HAP-1 (cell line): ENCODE measurements around the gene LRRC7.

Source experiments
- DNase-seq, 2 experiments: peaks; one replicate each; pipeline ENCODE4 v3.0.0-alpha.2; 2016 to 2020; ENCODE audit warnings: low spot score in 2 of 2
- H3K27me3 ChIP-seq: fragments of 250-450 bp; sonication (Bioruptor Pico); 2 replicates; pipeline ENCODE4 v1.5.1; 2020; ENCODE audit warnings: low read depth, mild to moderate bottlenecking, moderate library complexity
- H3K36me3 ChIP-seq: fragments of 250-450 bp; sonication (Bioruptor Pico); replicated peaks from 2 replicates; pipeline ENCODE4 v1.5.1; 2020; ENCODE audit warnings: mild to moderate bottlenecking
- H3K4me1 ChIP-seq: fragments of 250-450 bp; sonication (Bioruptor Pico); 2 replicates; pipeline ENCODE4 v1.5.1; 2020; ENCODE audit warnings: mild to moderate bottlenecking
- H3K4me3 ChIP-seq: fragments of 250-450 bp; sonication (Bioruptor Pico); 2 replicates; pipeline ENCODE4 v1.5.1; 2020; ENCODE audit warnings: mild to moderate bottlenecking, moderate library complexity
- H3K9me3 ChIP-seq: fragments of 250-450 bp; sonication (Bioruptor Pico); 2 replicates; pipeline ENCODE4 v1.5.1; 2020; ENCODE audit warnings: mild to moderate bottlenecking, moderate library complexity
- in situ Hi-C: fragments of 300-500 bp; cut with MboI; formaldehyde crosslinking; loops from 3 replicates; pipeline ENCODE4 v1.14.3; 2020; ENCODE audit warnings: low sequenced_read_pairs, inconsistent platforms, mixed read lengths

The LRRC7 gene

GRCh38 chr1:70134148-70134547, 566.4 kb downstream of the LRRC7 start:
- Histone ChIP-seq H3K27me3 (no peaks in the 10 kb centered on the region), H3K4me3 (no peak overlapping the region), H3K4me1 (peaks cover 5% of the 10 kb centered on the region; the same call in 1 of the 2 replicates), H3K36me3 (no peaks in the 10 kb centered on the region), H3K9me3 (no peaks in the 10 kb centered on the region)
- DNase-seq: no peak
- in situ Hi-C loops: loop anchor here (25.0 kb wide), 1 partner anchor 353 kb away; no protein-coding TSS in a partner anchor

- no peak overlapping the region for H3K4me3 ChIP-seq
- in situ Hi-C loops: loop anchor here (25.0 kb wide), 1 partner anchor 347 kb away; no protein-coding TSS in a partner anchor
- no peaks in the 10 kb centered on the region for H3K9me3 ChIP-seq
- H3K4me1 ChIP-seq: peaks cover 13% of the 10 kb centered on the region; the same call in 1 of the 2 replicates
- H3K36me3 ChIP-seq: 0 out of 2 replicates have a peak, but pooled peaks cover 4% of the 10 kb centered on the region
- no peaks in the 10 kb centered on the region for H3K27me3 ChIP-seq
- no peak for DNase-seq
Observed at GRCh38 chr1:70140343-70140742, 572.6 kb downstream of the LRRC7 start.

GRCh38 chr1:70140894-70141293, 573.2 kb downstream of the LRRC7 start:
- Histone ChIP-seq H3K27me3 (no peaks in the 10 kb centered on the region), H3K9me3 (no peaks in the 10 kb centered on the region), H3K36me3 (0 out of 2 replicates have a peak, but pooled peaks cover 7% of the 10 kb centered on the region), H3K4me1 (peaks cover 13% of the 10 kb centered on the region; the same call in 1 of the 2 replicates), H3K4me3 (no peak overlapping the region)
- in situ Hi-C loops: loop anchor here (25.0 kb wide), 1 partner anchor 346 kb away; no protein-coding TSS in a partner anchor
- DNase-seq: no peak

DNA sequence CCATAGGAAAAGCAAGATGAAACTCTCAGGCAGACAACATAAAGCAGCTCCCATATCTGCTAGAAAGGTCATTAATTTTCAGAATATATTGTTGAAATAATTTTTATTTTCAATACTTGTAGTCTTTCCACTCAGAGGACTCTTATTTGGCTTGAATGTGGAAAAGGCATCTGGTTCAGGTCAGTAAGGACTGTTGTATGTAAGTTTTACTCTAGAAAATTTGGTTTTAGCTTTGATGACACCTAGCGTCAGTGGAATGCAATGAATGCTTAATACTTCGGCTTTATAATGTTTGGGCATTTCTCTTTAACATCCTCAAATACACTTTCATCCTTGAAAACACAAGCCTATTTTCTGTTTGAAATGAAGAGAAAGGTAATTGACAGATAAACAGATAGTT, 574.4 kb downstream of the LRRC7 start:
- DNase-seq: no peak
- Histone ChIP-seq H3K4me3 (no peak overlapping the region), H3K4me1 (peaks cover 13% of the 10 kb centered on the region; the same call in 1 of the 2 replicates), H3K9me3 (no peaks in the 10 kb centered on the region), H3K36me3 (peaks cover 10% of the 10 kb centered on the region; the same call in 1 of the 2 replicates), H3K27me3 (no peaks in the 10 kb centered on the region)
- in situ Hi-C loops: loop anchor here (25.0 kb wide), 1 partner anchor 345 kb away; no protein-coding TSS in a partner anchor

GRCh38 chr1:70143048-70143659, 575.4 kb downstream of the LRRC7 start:
- H3K4me1 ChIP-seq: peaks cover 13% of the 10 kb centered on the region; the same call in 1 of the 2 replicates
- peaks cover 16% of the 10 kb centered on the region for H3K36me3 ChIP-seq
- H3K27me3 ChIP-seq: no peaks in the 10 kb centered on the region
- no peaks in the 10 kb centered on the region for H3K9me3 ChIP-seq
- DNase-seq: peak in 1 of 2 experiments; percentile 63
- no peak overlapping the region for H3K4me3 ChIP-seq
- in situ Hi-C loops: loop anchor here (25.0 kb wide), 1 partner anchor 344 kb away; no protein-coding TSS in a partner anchor

GRCh38 chr1:70146488-70146887, 578.8 kb downstream of the LRRC7 start:
- Histone ChIP-seq H3K9me3 (no peaks in the 10 kb centered on the region), H3K27me3 (no peaks in the 10 kb centered on the region), H3K36me3 (peaks cover 24% of the 10 kb centered on the region), H3K4me3 (no peak overlapping the region), H3K4me1 (peaks cover 13% of the 10 kb centered on the region; the same call in 1 of the 2 replicates)
- in situ Hi-C loops: loop anchor here (25.0 kb wide), 1 partner anchor 341 kb away; no protein-coding TSS in a partner anchor
- DNase-seq: no peak

- Histone ChIP-seq H3K4me3 (no peak overlapping the region), H3K9me3 (no peaks in the 10 kb centered on the region), H3K4me1 (no peaks in the 10 kb centered on the region), H3K27me3 (no peaks in the 10 kb centered on the region), H3K36me3 (peaks cover 24% of the 10 kb centered on the region)
- in situ Hi-C loops: no loop called here
- DNase-seq: no peak
Observed at GRCh38 chr1:70150444-70150843, 582.7 kb downstream of the LRRC7 start.

DNA sequence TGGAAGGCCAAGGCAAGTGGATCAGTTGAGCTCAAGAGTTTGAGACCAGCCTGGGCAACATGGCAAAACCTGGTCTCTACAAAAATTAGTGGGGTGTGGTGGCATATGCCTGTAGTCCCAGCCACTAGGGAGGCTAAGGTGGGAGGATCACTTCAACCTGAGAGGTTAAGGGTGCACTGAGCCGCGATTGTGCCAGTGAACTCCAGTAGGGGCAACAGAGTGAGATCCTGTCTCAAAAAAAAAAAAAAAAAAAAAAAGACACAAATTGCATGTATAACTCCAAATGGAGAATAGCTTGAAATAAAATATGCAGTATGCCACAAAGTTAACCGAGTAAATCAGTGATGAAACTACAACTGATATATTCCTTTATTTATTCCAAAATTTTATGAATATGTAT, 586.0 kb downstream of the LRRC7 start:
- DNase-seq: no peak
- Histone ChIP-seq H3K36me3 (peaks cover 9% of the 10 kb centered on the region), H3K9me3 (no peaks in the 10 kb centered on the region), H3K4me3 (no peak overlapping the region), H3K27me3 (no peaks in the 10 kb centered on the region), H3K4me1 (no peaks in the 10 kb centered on the region)
- in situ Hi-C loops: no loop called here

- H3K9me3 ChIP-seq: no peaks in the 10 kb centered on the region
- no peaks in the 10 kb centered on the region for H3K27me3 ChIP-seq
- no peak for DNase-seq
- no peak overlapping the region for H3K4me3 ChIP-seq
- in situ Hi-C loops: no loop called here
- H3K4me1 ChIP-seq: no peaks in the 10 kb centered on the region
- H3K36me3 ChIP-seq: peaks cover 11% of the 10 kb centered on the region
Observed at GRCh38 chr1:70156529-70157120, 588.9 kb downstream of the LRRC7 start.

GRCh38 chr1:70164350-70164749, 596.6 kb downstream of the LRRC7 start:
- Histone ChIP-seq H3K4me1 (peaks cover 15% of the 10 kb centered on the region), H3K27me3 (no peaks in the 10 kb centered on the region), H3K9me3 (no peaks in the 10 kb centered on the region), H3K4me3 (no peak overlapping the region), H3K36me3 (peaks cover 10% of the 10 kb centered on the region)
- no peak for DNase-seq
- in situ Hi-C loops: no loop called here

- peak; percentile 65 to 94 for DNase-seq
- peaks cover 10% of the 10 kb centered on the region; the same call in 1 of the 2 replicates for H3K36me3 ChIP-seq
- in situ Hi-C loops: no loop called here
- H3K27me3 ChIP-seq: no peaks in the 10 kb centered on the region
- peaks cover 18% of the 10 kb centered on the region for H3K4me1 ChIP-seq
- no peak overlapping the region for H3K4me3 ChIP-seq
- H3K9me3 ChIP-seq: no peaks in the 10 kb centered on the region
Observed at GRCh38 chr1:70168283-70168682, 600.6 kb downstream of the LRRC7 start.

- Histone ChIP-seq H3K36me3 (peaks cover 6% of the 10 kb centered on the region; the same call in 1 of the 2 replicates), H3K4me3 (no peak overlapping the region), H3K9me3 (no peaks in the 10 kb centered on the region), H3K4me1 (peaks cover 18% of the 10 kb centered on the region), H3K27me3 (no peaks in the 10 kb centered on the region)
- in situ Hi-C loops: no loop called here
- DNase-seq: no peak
Observed at GRCh38 chr1:70169018-70169839, 601.5 kb downstream of the LRRC7 start.

- H3K9me3 ChIP-seq: no peaks in the 10 kb centered on the region
- no peak for DNase-seq
- no peaks in the 10 kb centered on the region for H3K27me3 ChIP-seq
- in situ Hi-C loops: no loop called here
- peaks cover 18% of the 10 kb centered on the region for H3K4me1 ChIP-seq
- no peak overlapping the region for H3K4me3 ChIP-seq
- H3K36me3 ChIP-seq: peaks cover 12% of the 10 kb centered on the region
Observed at GRCh38 chr1:70171512-70171911, 603.8 kb downstream of the LRRC7 start.
